Peyer's patch (tissue), 4 donors: ENCODE results near the gene RASA3.
A peak's percentile ranks its signal among the peaks of the same experiment; 100 is the strongest.

Experiments
- CTCF ChIP-seq, 6 experiments: fragments of 450-650 bp in 4 of 6; fragments of 200-600 bp in 2 of 6; sonication (generic) in 1 of 6; IDR thresholded peaks; one replicate each; pipeline ENCODE4 v1.5.1; 2017 to 2019; ENCODE audit warnings: antibody characterized with exemption in 6 of 6, mild to moderate bottlenecking in 3 of 6, moderate library complexity in 1 of 6
- POLR2A ChIP-seq, 2 donors: fragments of 450-650 bp; IDR thresholded peaks; one replicate each; pipeline ENCODE4 v1.5.1; 2017; ENCODE audit warnings: antibody characterized with exemption in 2 of 2, mild to moderate bottlenecking in 2 of 2, moderate library complexity in 2 of 2

DNA sequence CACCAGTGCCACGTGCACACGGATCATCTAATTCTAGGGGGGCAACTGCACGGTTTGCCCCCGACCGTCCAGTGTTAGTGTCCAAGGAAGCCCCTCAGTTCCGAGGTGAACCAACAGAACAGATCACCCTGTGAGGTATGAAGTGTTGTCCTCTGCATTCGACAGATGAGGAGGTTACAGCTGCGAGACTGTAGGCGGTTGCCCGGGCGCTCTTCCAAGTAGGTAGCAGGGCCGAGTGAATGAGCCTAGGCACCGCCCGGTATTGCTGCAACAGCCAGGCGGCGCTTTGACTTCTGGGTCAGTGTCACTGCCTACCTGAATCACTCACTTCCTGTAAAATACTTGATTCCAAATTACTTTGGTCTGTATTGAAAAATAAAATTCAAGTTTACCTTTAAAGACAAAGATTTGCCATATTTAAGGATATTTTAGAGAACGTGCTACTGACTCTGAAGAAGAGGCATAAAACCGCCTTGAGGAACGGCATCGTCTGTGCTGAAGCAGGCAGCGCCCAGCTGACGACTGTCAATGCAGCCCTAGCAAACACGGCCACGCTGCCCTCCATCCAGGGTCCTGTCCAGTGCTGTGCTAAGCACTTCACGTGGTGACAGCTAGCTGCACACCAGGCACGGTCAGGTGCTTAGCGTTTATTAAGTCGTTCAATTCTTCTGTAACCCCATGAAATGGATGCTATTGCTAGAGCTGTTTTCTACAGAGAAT is 19.3 kb upstream of the RASA3 start:
- TF ChIP-seq CTCF (IDR thresholded peaks at IDR 0.05) (peak in 3 of 6 experiments; percentile 43 to 57 (median 51)), POLR2A (IDR thresholded peaks at IDR 0.05) (no peak)
